B cell (primary cell): Measurements from ENCODE around the gene SPATA7.

Source experiments
- CTCF ChIP-seq: fragments of 200-600 bp; IDR thresholded peaks from one replicate; pipeline ENCODE4 v1.8.0; 2022; ENCODE audit warnings: antibody characterized with exemption, mild to moderate bottlenecking
- EZH2 ChIP-seq: IDR thresholded peaks from 2 replicates; pipeline ENCODE4 v1.6.1; 2012; ENCODE audit warnings: borderline replicate concordance, low read depth, mild to moderate bottlenecking, moderate library complexity, low read length; ENCODE audit not compliant: insufficient read depth, poor library complexity, severe bottlenecking

- TF ChIP-seq CTCF: no peak
- no peak for TF ChIP-seq EZH2
These were observed 92.2 kb downstream of the SPATA7 start for GRCh38 chr14:88477513-88478250.
